Liver (tissue), 9 donors: ENCODE results near the gene SSR3. TPM values are rescaled to one million over a fixed set of nuclear protein-coding genes. Genes with fewer than 3 reads are reported as not detected.

Source experiments
- DNase-seq: peaks from one replicate; pipeline ENCODE4 v3.0.0-alpha.2; 2017; ENCODE audit warnings: low spot score
- H3K27ac ChIP-seq, 2 donors: one replicate each; pipeline ENCODE4 v1.7.0; 2013; ENCODE audit warnings: inconsistent platforms in 2 of 2, low read length in 2 of 2, control low read depth in 1 of 2, low read depth in 1 of 2, mild to moderate bottlenecking in 1 of 2
- H3K27me3 ChIP-seq, 4 donors: one replicate each; pipeline versions ENCODE4 v1.6.1 to v1.7.0; 2013; ENCODE audit warnings: low read length in 3 of 4, inconsistent platforms in 1 of 4, mild to moderate bottlenecking in 1 of 4, moderate library complexity in 1 of 4; ENCODE audit not compliant: control insufficient read depth in 4 of 4, insufficient read depth in 4 of 4
- H3K36me3 ChIP-seq, 4 donors: one replicate each; pipeline versions ENCODE4 v1.6.1 to v1.7.0; 2013; ENCODE audit warnings: low read length in 3 of 4, mild to moderate bottlenecking in 3 of 4, low read depth in 1 of 4, moderate library complexity in 1 of 4; ENCODE audit not compliant: control insufficient read depth in 4 of 4, insufficient read depth in 3 of 4
- H3K4me1 ChIP-seq, 4 donors: one replicate each; pipeline versions ENCODE4 v1.6.1 to v1.7.0; 2013; ENCODE audit warnings: low read length in 3 of 4, mild to moderate bottlenecking in 3 of 4, moderate library complexity in 1 of 4; ENCODE audit not compliant: control insufficient read depth in 4 of 4, insufficient read depth in 4 of 4
- H3K4me3 ChIP-seq, 3 donors: one replicate each; pipeline versions ENCODE4 v1.6.1 to v1.7.0; 2013; ENCODE audit warnings: low read length in 3 of 3, control low read depth in 1 of 3, low read depth in 1 of 3, mild to moderate bottlenecking in 1 of 3
- H3K9ac ChIP-seq, 2 donors: one replicate each; pipeline ENCODE4 v1.7.0; 2013; ENCODE audit warnings: low read length in 2 of 2, mild to moderate bottlenecking in 2 of 2, moderate library complexity in 2 of 2, control low read depth in 1 of 2, low read depth in 1 of 2
- H3K9me3 ChIP-seq, 4 donors: one replicate each; pipeline versions ENCODE4 v1.6.1 to v1.7.0; 2013; ENCODE audit warnings: low read length in 3 of 4; ENCODE audit not compliant: control insufficient read depth in 4 of 4
- FOXA1 ChIP-seq: IDR thresholded peaks from 2 replicates; pipeline ENCODE4 v1.6.1; 2016; ENCODE audit warnings: antibody characterized with exemption
- FOXA2 ChIP-seq: IDR thresholded peaks from 2 replicates; pipeline ENCODE4 v1.6.1; 2016; ENCODE audit warnings: antibody characterized with exemption
- GABPA ChIP-seq, 2 donors: IDR thresholded peaks in 1 of 2; conservative IDR thresholded peaks in 1 of 2; 2 replicates each; pipeline ENCODE4 v1.6.1; 2016; ENCODE audit warnings: antibody characterized with exemption in 2 of 2, mild to moderate bottlenecking in 1 of 2, moderate library complexity in 1 of 2
- HNF4A ChIP-seq, 2 donors: conservative IDR thresholded peaks; 2 replicates each; pipeline ENCODE4 v1.6.1; 2016; ENCODE audit warnings: antibody characterized with exemption in 2 of 2, mild to moderate bottlenecking in 2 of 2
- HNF4G ChIP-seq: IDR thresholded peaks from 2 replicates; pipeline ENCODE4 v1.6.1; 2016; ENCODE audit warnings: antibody characterized with exemption
- JUND ChIP-seq, 2 donors: IDR thresholded peaks; 2 replicates each; pipeline ENCODE4 v1.6.1; 2016; ENCODE audit warnings: antibody characterized with exemption in 2 of 2
- RAD21 ChIP-seq, 2 donors: IDR thresholded peaks; 2 replicates each; pipeline ENCODE4 v1.6.1; 2016; ENCODE audit warnings: antibody characterized with exemption in 2 of 2, mild to moderate bottlenecking in 2 of 2
- REST ChIP-seq: IDR thresholded peaks from 2 replicates; pipeline ENCODE4 v1.6.1; 2016; ENCODE audit warnings: antibody characterized with exemption, mild to moderate bottlenecking
- RXRA ChIP-seq, 2 donors: IDR thresholded peaks; 2 replicates each; pipeline ENCODE4 v1.6.1; 2017 to 2018; ENCODE audit warnings: antibody characterized with exemption in 2 of 2, mild to moderate bottlenecking in 1 of 2
- SP1 ChIP-seq: IDR thresholded peaks from 2 replicates; pipeline ENCODE4 v1.6.1; 2018; ENCODE audit warnings: antibody characterized with exemption, mild to moderate bottlenecking
- TAF1 ChIP-seq: conservative IDR thresholded peaks from 2 replicates; pipeline ENCODE4 v1.6.1; 2016; ENCODE audit warnings: antibody characterized with exemption, mild to moderate bottlenecking
- WGBS: extraction: QIAGEN DNeasy Blood & Tissue Kit; methylation state at CpG from one replicate; pipeline ENCODE4 v1.1.7; 2013; 5-methylcytosine and 5-hydroxymethylcytosine counted together
- polyA plus RNA-seq, 2 donors: library from polyadenylated mRNA; stranded (reverse) in 1 of 2; unstranded in 1 of 2; fragments of 200-250 nt in 1 of 2; fragments of >200 nt in 1 of 2; fragmentation: Nextera tagmentation in 1 of 2; extraction: Ambion mirVana in 1 of 2; gene quantifications; one replicate each; pipeline versions ENCODE4 v1.2.1 to v1.2.3, GENCODE V29; 2013 to 2015
- total RNA-seq, 2 donors: library from RNA; depleted of rRNA; stranded (reverse); fragments of >200 nt; gene quantifications; one replicate each; pipeline ENCODE4 v1.2.3, GENCODE V29; 2014
- TF ChIP-seq, protein P1 (sequence below): IDR thresholded peaks from 2 replicates; pipeline ENCODE4 v1.6.1; 2016; ENCODE audit warnings: antibody characterized with exemption
- TF ChIP-seq, protein P2 (sequence below): IDR thresholded peaks from 2 replicates; pipeline ENCODE4 v1.6.1; 2016; ENCODE audit warnings: antibody characterized with exemption
- TF ChIP-seq, protein P3 (sequence below): IDR thresholded peaks from 2 replicates; pipeline ENCODE4 v1.6.1; 2016; ENCODE audit warnings: antibody characterized with exemption
- donor health status: healthy.
- donor health status: healthy.
- donor health status: healthy.
- donor health status: healthy.
- donor health status: healthy.

The SSR3 gene
- total and polyA plus RNA-seq, 4 donors, result 63.7 to 168 (median 115) TPM

GRCh38 chr3:156533205-156533604 is 21.7 kb downstream of the SSR3 start:
- Histone ChIP-seq H3K27ac (no peak overlapping the region), H3K9ac (no peak overlapping the region), H3K36me3 (peaks cover 0 to 4% (median 2%) of the 10 kb centered on the region in 4 donors), H3K9me3 (no peaks in the 10 kb centered on the region), H3K4me3 (no peak overlapping the region), H3K27me3 (no peaks in the 10 kb centered on the region), H3K4me1 (peaks cover 0 to 10% (median 8%) of the 10 kb centered on the region in 4 donors)
- WGBS, result 90% methylated on average over 4 of the region's 4 CpGs
- TF ChIP-seq, protein P1, sequence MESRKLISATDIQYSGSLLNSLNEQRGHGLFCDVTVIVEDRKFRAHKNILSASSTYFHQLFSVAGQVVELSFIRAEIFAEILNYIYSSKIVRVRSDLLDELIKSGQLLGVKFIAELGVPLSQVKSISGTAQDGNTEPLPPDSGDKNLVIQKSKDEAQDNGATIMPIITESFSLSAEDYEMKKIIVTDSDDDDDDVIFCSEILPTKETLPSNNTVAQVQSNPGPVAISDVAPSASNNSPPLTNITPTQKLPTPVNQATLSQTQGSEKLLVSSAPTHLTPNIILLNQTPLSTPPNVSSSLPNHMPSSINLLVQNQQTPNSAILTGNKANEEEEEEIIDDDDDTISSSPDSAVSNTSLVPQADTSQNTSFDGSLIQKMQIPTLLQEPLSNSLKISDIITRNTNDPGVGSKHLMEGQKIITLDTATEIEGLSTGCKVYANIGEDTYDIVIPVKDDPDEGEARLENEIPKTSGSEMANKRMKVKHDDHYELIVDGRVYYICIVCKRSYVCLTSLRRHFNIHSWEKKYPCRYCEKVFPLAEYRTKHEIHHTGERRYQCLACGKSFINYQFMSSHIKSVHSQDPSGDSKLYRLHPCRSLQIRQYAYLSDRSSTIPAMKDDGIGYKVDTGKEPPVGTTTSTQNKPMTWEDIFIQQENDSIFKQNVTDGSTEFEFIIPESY, result no peak
- TF ChIP-seq HNF4G (no peak), SP1 (no peak), RXRA (IDR thresholded peaks at IDR 0.05) (no peak), HNF4A (conservative IDR thresholded peaks at IDR 0.05) (no peak), JUND (IDR thresholded peaks at IDR 0.05) (no peak), RAD21 (IDR thresholded peaks at IDR 0.05) (no peak)
- TF ChIP-seq, protein P2, sequence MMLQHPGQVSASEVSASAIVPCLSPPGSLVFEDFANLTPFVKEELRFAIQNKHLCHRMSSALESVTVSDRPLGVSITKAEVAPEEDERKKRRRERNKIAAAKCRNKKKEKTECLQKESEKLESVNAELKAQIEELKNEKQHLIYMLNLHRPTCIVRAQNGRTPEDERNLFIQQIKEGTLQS, result no peak
- TF ChIP-seq, protein P3, sequence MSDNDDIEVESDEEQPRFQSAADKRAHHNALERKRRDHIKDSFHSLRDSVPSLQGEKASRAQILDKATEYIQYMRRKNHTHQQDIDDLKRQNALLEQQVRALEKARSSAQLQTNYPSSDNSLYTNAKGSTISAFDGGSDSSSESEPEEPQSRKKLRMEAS, result no peak
- no peak for DNase-seq

DNA sequence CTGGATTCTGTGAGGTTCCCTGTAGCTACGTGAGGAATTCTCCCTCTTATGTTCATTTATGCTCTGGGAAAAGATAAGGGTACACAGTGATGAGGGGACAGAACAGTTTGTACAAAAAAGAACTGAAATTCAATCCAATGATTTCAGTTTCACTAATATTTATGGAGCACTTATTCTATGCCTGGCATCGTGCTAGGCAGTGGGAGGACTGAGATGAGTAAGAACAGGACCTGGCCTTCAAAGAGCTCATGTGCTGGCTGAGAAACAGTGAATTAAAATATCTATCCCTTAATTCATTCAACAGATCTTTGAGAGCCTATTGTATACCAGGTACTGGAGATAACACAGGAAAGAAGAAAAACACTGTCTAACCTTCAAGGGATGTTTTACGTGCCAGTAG is 22.2 kb downstream of the SSR3 start:
- TF ChIP-seq TAF1, result no peak
- TF ChIP-seq HNF4A (conservative IDR thresholded peaks at IDR 0.05), result no peak
- TF ChIP-seq REST, result no peak
- TF ChIP-seq GABPA (IDR thresholded peaks at IDR 0.05 in 1 of 2, conservative IDR thresholded peaks at IDR 0.05 in 1 of 2), result no peak
- no peak for TF ChIP-seq FOXA1
- no peak for TF ChIP-seq RXRA (IDR thresholded peaks at IDR 0.05)
- no peak for TF ChIP-seq FOXA2
- TF ChIP-seq, protein P1, result no peak
- Histone ChIP-seq H3K9ac (no peak overlapping the region), H3K4me1 (peaks cover 0 to 10% (median 8%) of the 10 kb centered on the region in 4 donors), H3K4me3 (no peak overlapping the region), H3K27me3 (no peaks in the 10 kb centered on the region), H3K36me3 (peaks cover 0 to 4% (median 2%) of the 10 kb centered on the region in 4 donors), H3K27ac (no peak overlapping the region), H3K9me3 (no peaks in the 10 kb centered on the region)
- DNase-seq, result no peak
- WGBS, result 78% methylated on average over 3 of the region's 3 CpGs
